Measurements from ENCODE around the gene TYMP. TPM values are rescaled to one million over a fixed set of nuclear protein-coding genes. Genes with fewer than 3 reads are reported as not detected.

The TYMP gene
- total and polyA plus RNA-seq, 2 experiments from 2014 or later: 46.4 to 85.7 TPM

- Histone ChIP-seq H3K27ac (no peak overlapping the region), H3K36me3 (replicated peaks; ENCODE audit: insufficient read depth, low read depth) (no peaks in the 10 kb centered on the region), H3K27me3 (no peaks in the 10 kb centered on the region), H3K79me2 (no peaks in the 10 kb centered on the region), H3K4me3 (no peak overlapping the region), H2AFZ (no peak overlapping the region), H3K4me2 (no peak overlapping the region), H4K20me1 (ENCODE audit: insufficient read depth, poor library complexity, severe bottlenecking) (peaks cover 3% of the 10 kb centered on the region), H3K9me3 (ENCODE audit: low read depth) (no peaks in the 10 kb centered on the region), H3K9me2 (replicated peaks; ENCODE audit: insufficient read depth) (no peaks in the 10 kb centered on the region), H3K4me1 (ENCODE audit: insufficient read depth) (no peaks in the 10 kb centered on the region)
- no peak for TF ChIP-seq CTCF (IDR thresholded peaks at IDR 0.05; ENCODE audit: poor library complexity)
- no peak for TF ChIP-seq EZH2phosphoT487 (IDR thresholded peaks at IDR 0.05; ENCODE audit: low read depth, severe bottlenecking, unreplicated experiment)
- TF ChIP-seq EZH2 (IDR thresholded peaks at IDR 0.05; ENCODE audit: borderline replicate concordance): no peak
- DNase-seq (ENCODE audit: low spot score): no peak
- 97% methylated on average over 8 of the region's 8 CpGs for WGBS (ENCODE audit: low lambda C conversion rate, missing lambda C conversion rate)
Measured at GRCh38 chr22:50575426-50575941, 45.7 kb upstream of the TYMP start.

DNA sequence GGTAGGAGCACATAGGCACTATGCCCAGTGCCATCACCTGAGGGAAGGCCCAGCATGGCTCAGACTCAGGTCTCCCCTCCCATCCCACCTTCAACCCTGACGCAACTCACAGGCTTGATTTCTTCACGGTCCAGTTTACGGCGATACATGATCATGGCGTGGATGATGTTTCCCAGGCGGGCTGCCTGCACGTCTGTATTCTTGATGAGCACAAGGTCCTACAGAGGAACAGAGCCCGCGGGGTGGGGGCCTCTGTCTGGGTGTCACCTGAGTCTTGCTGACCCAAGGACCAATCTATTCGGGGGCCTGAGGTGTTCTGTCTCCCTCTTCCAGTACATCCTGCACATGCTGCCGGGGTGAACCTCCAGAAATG lies 44.6 kb upstream of the TYMP start:
- no peak overlapping the region for H2AFZ ChIP-seq
- no peaks in the 10 kb centered on the region for H3K9me3 ChIP-seq (ENCODE audit: low read depth)
- no peak overlapping the region for H3K4me2 ChIP-seq
- TF ChIP-seq CTCF (IDR thresholded peaks at IDR 0.05; ENCODE audit: poor library complexity) (no peak), EZH2 (IDR thresholded peaks at IDR 0.05; ENCODE audit: borderline replicate concordance) (no peak), EZH2phosphoT487 (IDR thresholded peaks at IDR 0.05; ENCODE audit: low read depth, severe bottlenecking, unreplicated experiment) (no peak)
- no peaks in the 10 kb centered on the region for H3K36me3 ChIP-seq (replicated peaks; ENCODE audit: insufficient read depth, low read depth)
- no peak overlapping the region for H3K4me3 ChIP-seq
- no peaks in the 10 kb centered on the region for H3K79me2 ChIP-seq
- no peak overlapping the region for H3K27ac ChIP-seq
- 93% methylated on average over 11 of the region's 11 CpGs for WGBS (ENCODE audit: low lambda C conversion rate, missing lambda C conversion rate)
- no peaks in the 10 kb centered on the region for H3K4me1 ChIP-seq (ENCODE audit: insufficient read depth)
- no peaks in the 10 kb centered on the region for H3K9me2 ChIP-seq (replicated peaks; ENCODE audit: insufficient read depth)
- no peaks in the 10 kb centered on the region for H3K27me3 ChIP-seq
- no peak for DNase-seq (ENCODE audit: low spot score)
- peaks cover 3% of the 10 kb centered on the region for H4K20me1 ChIP-seq (ENCODE audit: insufficient read depth, poor library complexity, severe bottlenecking)

GRCh38 chr22:50573491-50574382 lies 43.9 kb upstream of the TYMP start:
- Histone ChIP-seq H3K4me1 (ENCODE audit: insufficient read depth) (no peaks in the 10 kb centered on the region), H3K79me2 (no peaks in the 10 kb centered on the region), H2AFZ (no peak overlapping the region), H4K20me1 (ENCODE audit: insufficient read depth, poor library complexity, severe bottlenecking) (peaks cover 3% of the 10 kb centered on the region), H3K4me2 (no peak overlapping the region), H3K9me2 (replicated peaks; ENCODE audit: insufficient read depth) (no peaks in the 10 kb centered on the region), H3K4me3 (no peak overlapping the region), H3K36me3 (replicated peaks; ENCODE audit: insufficient read depth, low read depth) (no peaks in the 10 kb centered on the region), H3K9me3 (ENCODE audit: low read depth) (no peaks in the 10 kb centered on the region), H3K27me3 (no peaks in the 10 kb centered on the region), H3K27ac (no peak overlapping the region)
- no peak for DNase-seq (ENCODE audit: low spot score)
- WGBS (ENCODE audit: low lambda C conversion rate, missing lambda C conversion rate): 98% methylated on average over 26 of the region's 26 CpGs
- TF ChIP-seq EZH2 (IDR thresholded peaks at IDR 0.05; ENCODE audit: borderline replicate concordance): no peak

DNA sequence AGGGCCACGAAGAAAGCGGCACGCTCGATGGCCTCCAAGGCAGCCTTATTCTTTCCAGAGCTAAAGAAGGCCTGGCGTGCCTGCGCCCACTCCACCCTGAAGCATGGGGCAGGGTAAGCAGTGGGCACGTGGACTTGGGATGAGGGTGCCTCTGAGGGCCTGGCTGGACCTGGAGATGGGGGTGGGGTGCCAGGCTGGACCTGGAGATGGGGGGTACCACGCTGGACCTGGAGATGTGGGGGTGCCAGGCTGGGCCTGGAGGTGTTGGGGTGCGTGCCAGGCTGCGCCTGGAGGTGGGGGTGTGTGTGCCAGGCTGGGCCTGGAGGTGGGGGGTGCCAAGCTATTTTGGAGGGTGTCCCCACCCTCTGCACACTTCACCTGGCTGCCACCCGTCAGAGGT lies 43.2 kb upstream of the TYMP start:
- H3K4me3 ChIP-seq: no peak overlapping the region
- WGBS (ENCODE audit: low lambda C conversion rate, missing lambda C conversion rate): 100% methylated on average over 8 of the region's 11 CpGs
- no peak overlapping the region for H2AFZ ChIP-seq
- no peaks in the 10 kb centered on the region for H3K4me1 ChIP-seq (ENCODE audit: insufficient read depth)
- no peak for DNase-seq (ENCODE audit: low spot score)
- no peak overlapping the region for H3K27ac ChIP-seq
- H3K79me2 ChIP-seq: no peaks in the 10 kb centered on the region
- no peak for TF ChIP-seq EZH2phosphoT487 (IDR thresholded peaks at IDR 0.05; ENCODE audit: low read depth, severe bottlenecking, unreplicated experiment)
- no peak for TF ChIP-seq EZH2 (IDR thresholded peaks at IDR 0.05; ENCODE audit: borderline replicate concordance)
- no peak for TF ChIP-seq CTCF (IDR thresholded peaks at IDR 0.05; ENCODE audit: poor library complexity)
- peaks cover 3% of the 10 kb centered on the region for H4K20me1 ChIP-seq (ENCODE audit: insufficient read depth, poor library complexity, severe bottlenecking)
- no peaks in the 10 kb centered on the region for H3K9me2 ChIP-seq (replicated peaks; ENCODE audit: insufficient read depth)
- H3K36me3 ChIP-seq (replicated peaks; ENCODE audit: insufficient read depth, low read depth): no peaks in the 10 kb centered on the region
- no peaks in the 10 kb centered on the region for H3K9me3 ChIP-seq (ENCODE audit: low read depth)
- H3K27me3 ChIP-seq: no peaks in the 10 kb centered on the region
- no peak overlapping the region for H3K4me2 ChIP-seq

Data from hepatocyte (in vitro differentiated cells).